ENCODE data around the gene IQCE.
"Not testable (repeated sequence)": the region's sequence is repeated elsewhere in the genome, so short reads cannot be mapped to it uniquely, and the experiment has no call there.

Gene IQCE

DNA sequence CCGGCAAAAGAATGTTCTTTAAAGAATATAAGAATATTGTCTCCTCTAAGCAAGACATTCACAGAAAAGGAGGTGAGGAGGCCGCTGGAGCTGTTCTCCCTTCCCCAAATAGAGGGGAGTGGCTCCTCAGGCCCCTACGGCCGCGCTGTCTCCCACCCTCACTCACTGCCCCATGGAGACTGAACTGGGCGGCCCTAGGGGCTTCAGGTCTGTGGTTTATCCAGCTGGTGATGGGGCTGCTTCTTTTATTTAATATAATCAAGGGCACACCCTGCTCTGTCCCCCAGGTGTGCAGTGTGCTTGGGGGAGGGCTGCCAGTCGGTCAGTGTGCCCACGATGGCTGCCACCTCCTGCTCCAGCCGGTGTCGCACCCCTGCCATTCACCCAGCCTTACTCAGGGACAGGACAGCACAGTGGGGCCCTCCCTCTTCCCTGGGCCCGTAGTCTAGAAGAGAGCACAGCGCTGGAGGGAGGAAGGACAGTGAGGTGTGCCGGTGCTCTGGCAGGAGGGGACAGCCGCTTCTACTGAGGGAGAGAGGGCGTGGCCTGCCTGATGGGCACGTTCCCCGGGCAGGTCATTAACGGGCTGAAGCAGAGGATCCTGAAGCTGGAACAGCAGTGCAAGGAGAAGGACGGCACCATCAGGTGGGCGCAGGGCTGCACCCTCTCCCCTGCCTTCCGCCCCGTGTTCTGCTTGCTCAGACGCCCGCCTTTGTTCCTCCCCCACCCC lies 23.4 kb downstream of the IQCE start:
- DNase-seq, result no peak

DNA sequence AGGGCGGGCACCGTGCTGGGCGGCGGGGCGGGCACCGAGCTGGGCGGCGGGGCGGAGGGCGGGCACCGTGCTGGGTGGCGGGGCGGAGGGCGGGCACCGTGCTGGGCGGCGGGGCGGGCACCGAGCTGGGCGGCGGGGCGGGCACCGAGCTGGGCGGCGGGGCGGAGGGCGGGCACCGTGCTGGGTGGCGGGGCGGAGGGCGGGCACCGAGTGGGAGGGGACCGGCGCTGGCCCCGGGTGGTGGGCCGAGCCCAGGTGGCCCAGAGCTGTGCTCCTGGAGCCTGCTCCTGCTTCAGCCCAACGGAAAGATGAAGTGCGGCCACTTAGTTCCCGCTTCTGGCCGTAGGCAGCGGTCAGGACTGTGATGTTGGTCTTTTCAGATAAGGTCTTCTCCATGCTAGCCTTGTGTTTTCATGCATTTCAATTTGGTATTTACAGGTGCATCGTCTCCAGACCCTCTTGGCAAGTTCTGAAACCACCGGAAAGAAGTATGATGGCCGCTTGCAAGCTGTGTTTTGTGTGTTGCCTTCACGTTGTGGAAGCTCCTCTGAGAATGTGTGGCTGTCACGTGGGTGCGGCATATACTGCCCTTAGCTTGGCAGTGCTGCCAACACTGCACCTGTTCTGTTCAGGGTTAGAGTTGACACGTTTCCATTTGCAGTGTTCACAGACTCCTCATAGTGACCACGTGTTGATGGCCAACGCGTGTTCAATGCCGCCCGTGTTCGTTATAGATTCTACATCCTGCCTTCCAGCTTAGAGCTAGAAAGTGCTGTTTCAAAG lies 25.2 kb downstream of the IQCE start:
- no peak for DNase-seq

DNA sequence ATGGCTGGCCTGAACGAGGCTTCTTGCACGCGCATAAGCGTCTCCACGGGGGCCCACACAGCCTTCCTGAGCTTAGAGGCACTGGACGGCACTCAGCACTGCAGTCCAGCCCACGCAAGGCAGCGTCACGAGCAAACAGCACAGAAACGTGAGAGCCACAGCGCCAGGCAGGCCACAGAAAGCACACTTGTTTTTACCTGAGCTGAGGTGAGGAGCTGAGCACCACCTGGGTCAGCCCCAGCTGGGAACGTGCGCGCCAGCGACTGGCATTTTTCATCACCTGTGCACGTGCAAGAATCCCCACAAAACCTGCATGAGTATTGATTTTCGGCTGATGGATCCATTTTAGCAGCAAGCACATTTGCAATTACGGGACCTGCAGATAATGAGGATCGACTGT lies 26.7 kb downstream of the IQCE start:
- no peak for DNase-seq

DNA sequence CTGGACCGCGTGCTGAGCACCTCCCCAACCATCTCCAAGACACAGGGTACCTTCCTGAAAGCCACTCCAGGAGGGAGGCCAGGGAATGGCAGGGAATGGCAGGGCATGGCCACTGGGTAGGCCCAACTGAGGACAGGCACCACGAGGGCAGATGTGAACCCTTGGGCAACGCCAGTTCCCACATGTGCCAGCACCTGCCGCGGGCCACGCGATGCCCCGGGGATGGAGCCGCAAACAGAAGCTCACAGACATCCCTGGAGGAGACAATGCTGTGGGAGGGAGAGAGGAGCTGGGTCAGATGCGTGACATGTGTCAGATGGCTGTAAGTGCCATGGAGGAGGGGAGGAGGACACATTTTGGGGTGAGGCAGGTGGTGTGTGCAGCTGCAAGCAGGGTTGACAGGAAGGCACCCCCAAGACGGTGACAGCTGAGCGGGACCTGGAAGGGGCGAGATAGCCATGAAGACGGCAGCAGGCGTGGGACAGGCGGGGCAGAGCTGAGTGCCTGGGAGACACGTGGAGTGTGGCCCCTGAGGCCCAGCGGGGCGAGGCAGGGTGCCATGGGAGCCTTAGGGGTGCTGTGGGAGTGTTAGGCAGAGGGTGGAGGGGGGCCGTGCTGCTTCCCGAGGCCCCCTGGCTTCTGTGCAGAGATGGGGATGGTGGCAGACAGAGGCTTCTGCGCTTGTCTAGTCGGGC lies 27.7 kb downstream of the IQCE start:
- DNase-seq, result no peak

DNA sequence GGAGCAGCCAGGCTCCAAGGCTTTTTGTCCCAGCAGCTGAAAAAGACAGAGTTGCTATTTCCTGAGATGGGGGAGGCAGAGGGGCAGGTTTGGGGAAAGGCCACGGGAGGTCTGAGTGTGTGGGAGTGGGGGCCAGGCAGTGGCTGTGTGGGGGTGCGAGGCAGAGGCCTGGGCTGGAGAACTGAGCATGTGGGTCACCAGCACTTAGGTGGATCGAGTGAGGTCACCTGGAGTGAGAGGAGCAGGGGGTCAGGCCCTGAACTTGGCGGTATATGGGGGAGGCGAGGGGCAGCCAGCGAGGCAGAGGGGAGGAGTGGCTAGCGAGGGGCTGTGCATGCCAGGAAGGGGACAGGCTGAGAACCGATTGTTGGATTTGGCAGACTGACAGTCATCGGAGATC lies 28.4 kb downstream of the IQCE start:
- DNase-seq, result no peak

DNA sequence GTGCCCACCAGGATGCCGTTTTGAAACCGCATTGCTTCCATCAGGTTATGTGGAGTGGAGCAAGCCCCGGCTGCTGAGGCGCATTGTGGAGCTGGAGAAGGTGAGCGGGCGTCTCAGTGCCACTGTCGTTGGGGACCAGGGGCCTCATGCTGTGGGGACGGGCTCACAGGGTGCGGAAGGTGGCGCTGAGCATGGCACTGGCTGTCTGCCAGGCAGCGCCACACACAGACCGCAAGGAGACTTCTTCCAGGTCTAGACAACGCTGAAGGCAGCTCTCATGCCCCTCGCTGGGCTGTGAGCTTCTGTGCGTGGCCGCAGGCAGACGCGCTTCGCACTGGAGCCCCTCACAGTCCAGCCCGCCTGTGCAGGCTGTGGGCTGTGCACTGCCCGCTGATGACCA lies 29.0 kb downstream of the IQCE start:
- no peak for DNase-seq

DNA sequence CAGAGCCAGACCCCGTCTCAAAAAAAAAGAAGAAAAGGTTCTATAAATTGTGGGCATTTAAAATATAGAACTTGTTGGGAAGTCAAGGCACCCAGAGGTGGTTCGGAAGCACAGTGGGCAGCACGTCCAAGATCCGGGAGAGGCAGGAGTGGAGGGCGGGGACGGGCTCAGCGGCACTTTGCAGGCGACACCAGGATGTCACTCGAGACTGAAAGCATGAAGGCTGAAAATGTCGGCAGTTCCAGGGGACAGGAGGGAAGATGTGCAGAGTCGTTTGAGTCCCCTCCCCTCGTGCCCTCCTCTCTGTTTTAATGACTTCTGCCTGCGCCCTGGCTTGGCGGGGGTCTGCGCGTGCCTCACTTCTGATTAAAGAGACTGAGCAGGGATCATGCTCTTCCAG lies 30.6 kb downstream of the IQCE start:
- DNase-seq, result no peak

DNA sequence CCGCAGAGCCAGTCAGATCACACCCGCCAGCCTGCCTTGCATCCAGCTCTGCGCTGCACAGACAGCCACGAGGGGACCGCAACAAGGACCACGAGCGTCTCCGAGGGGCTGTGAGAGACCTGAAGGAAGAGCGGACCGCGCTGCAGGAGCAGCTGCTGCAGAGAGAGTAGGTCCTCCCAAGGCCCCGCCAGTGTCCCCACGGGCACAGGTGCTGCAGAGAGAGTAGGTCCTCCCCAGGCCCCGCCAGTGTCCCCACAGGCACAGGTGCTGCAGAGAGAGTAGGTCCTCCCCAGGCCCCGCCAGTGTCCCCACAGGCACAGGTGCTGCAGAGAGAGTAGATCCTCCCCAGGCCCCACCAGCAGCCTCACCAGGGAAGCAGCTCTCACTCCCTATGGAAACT lies 31.2 kb downstream of the IQCE start:
- not testable (repeated sequence) for DNase-seq

DNA sequence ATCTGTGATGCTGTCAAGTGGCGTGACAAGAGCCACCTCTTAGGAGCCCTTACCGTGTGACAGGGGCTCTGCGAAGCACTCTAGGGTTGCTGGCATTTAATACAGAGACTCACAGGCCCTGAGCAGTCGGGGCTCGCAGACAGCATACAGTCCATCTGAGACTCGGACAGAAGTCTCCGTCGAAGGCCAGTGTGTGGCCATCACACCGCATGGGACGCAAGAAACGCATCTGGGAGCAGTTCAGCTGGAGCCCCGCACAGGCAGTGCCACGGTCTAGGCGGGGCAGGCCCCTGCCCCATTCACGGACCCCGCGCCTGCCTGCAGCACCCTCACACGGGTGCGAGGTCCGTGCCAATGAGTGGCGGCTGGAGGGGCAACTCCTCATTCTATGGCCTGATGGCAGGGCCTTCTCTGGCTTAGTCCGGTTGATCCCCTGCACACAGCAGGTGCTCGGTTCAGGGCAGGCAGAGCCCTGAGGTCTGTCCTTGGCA lies 33.6 kb downstream of the IQCE start:
- DNase-seq, result no peak

DNA sequence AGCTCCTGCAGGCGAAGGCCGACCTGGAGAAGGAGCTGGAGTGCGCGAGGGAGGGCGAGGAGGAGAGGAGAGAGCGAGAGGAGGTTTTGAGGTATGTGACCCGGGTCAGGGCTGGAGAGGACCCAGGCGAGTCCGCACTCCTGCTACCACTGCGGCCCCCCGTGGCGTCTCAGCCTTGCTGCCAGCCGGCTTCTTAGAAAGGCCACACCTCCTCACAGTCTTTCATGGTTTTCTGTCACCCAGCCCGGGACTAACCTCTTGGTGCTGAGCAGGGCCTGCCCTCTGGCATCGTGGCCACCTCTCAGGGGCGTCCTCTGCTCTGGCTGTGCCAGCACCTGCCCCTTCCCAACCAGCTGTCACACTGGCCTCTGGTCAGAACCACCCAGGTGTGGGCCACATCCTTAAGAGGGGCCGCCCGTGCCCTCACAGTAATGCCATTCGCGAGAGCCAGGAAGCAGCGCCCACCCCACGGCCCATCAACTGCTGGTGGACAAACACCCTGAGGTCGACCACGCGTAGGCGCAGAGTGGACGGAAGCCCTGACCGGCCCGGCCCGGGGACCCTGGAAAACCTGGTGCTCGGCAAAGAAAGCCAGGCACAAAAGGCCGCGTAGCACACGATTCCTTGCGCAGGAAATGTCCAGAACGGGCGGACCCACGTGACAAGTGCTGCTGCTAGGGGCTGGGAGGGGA lies 34.4 kb downstream of the IQCE start:
- no peak for DNase-seq

DNA sequence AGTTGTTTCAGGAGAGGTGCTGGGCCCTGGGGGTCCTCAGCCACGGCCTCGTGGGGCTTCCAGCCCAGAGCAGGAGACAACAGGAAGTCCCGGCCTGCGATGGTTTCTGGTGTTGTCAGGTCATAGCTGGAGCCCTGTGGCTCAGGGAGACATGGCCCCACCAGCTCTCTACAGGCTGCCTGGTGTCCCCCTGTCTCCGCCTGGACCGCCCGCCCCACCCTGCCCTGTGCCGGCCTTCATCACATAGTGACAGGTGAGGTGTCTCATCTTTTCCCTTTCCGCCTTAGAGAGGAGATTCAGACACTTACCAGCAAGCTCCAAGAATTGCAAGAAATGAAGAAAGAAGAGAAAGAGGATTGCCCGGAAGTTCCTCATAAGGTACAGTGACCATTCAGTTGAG lies 35.8 kb downstream of the IQCE start:
- DNase-seq, result no peak

DNA sequence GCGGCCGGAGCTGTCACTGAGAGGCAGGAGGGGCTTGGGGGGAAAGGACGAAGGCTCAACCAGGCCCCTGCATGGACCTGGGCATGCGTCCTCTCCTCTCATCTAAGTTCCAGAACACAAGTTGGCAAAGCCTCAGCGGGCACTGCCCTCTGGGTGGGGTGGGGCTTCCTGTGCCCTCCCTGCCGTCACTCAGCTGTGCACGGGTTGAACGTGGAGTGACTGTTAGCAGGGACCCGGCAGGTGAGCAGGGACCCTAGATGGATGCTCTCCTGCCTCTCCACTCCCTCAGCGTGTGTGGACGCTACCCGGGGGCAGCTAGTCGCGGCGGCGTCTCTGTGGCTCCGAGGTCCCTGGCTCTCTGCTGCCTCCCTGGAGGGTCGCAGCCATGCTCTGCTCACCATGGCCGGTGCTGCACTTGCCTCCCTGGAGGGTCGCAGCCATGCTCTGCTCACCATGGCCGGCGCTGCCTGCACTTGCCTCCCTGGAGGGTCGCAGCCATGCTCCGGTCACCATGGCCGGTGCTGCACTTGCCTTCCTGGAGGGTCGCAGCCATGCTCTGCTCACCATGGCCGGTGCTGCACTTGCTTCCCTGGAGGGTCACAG lies 36.6 kb downstream of the IQCE start:
- no peak for DNase-seq

DNA sequence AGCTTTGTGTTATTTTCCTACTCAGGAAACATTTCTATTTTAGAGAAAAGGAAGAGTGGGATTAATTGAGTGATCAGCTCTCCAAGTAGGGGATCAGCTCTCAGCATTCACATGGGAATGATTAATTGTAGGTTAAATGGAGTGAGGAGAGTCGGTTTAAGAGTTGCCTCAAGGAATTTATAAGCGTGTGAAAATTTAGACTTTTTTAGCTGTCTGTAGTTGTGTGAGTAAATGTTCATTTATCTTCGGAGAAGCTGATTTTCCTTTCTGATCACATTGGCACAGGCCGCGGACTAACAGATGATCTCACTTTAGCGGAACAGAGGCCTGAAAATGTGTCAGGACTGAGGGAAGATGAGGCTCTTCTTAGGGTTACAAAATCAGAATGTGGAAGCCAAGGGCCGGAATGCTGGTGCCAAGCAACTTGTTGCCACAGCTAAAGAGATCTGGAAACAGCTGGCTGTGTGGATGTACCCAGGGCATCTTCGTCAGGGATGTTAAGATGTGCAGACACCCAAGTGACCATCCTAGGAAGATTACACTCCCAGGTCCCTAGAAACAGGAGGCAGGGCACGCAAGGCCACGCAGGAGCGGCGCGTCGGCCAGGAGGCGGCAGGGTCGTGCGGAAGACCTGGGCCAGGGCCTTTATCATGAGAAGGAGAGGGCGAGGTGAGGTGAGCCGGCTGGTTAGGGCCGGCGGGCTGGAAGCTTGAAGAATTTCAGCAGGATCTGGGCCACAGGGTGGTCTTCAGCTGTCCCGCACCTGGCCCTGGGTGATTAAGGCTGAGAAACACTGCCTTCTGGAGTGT lies 37.9 kb downstream of the IQCE start:
- DNase-seq, result no peak

DNA sequence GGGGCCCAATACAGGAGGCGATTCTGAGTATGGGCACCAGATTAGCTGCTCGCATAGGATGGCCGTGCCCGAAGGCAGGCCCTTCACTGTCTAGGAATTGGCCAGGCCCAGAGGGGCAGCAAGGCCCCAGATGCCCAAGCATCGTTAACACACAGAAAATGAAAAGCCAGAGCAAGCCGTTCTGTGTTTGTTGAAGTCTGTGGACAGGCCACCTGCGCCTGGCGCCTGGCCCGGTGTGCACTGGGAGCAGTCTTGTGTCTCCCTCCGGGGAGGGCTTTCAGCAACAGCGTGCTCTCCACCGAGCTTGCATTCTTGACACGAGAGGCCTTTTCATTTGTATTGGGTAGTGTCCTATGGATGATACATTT lies 38.5 kb downstream of the IQCE start:
- no peak for DNase-seq

DNA sequence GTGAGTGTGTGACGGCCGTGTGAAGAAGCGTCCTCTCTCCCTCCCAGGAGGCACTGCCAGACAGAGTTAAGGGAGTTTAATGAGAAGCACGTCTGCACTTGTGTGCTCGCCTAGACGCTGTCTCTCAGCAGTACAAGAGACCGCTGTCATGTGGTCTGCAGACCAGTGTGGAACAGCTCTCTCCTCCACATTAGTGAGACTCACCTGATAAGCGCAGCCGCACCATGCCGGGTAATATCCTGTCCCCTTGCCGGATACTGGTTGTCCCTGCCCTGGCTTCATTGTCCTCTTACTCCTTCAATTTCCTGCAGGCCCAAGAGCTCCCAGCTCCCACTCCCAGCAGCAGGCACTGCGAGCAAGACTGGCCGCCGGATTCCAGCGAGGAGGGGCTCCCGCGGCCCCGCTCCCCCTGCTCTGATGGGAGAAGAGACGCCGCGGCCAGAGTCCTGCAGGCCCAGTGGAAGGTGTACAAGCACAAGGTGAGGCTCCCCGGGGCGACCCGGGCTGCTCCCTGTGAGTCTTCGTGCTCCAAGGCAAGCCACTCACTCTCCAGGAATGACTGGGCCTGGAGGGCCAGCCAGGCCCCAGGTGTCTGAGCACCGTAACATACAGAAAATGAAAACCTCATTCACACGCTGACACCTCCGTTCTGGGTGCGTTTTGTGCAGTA lies 39.5 kb downstream of the IQCE start:
- DNase-seq, result no peak

DNA sequence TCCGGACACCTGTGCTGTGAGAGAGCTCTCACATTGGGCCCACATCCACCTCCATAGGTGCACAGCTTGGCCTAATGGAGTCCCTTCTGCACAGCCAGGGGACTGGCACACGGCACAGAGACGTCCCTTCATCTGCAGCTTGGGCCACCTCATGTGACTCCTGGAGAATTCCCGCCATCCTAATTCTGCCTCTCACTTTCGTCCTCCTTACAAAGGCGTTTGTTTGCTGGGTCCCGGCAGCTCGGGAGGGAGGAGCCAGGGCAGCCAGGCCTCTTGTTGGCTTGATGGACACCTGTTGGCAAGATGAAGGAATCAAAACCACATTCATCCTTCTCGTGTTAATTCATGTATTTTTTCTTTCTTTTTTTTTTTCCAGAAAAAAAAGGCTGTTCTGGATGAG lies 42.3 kb downstream of the IQCE start:
- no peak for DNase-seq

DNA sequence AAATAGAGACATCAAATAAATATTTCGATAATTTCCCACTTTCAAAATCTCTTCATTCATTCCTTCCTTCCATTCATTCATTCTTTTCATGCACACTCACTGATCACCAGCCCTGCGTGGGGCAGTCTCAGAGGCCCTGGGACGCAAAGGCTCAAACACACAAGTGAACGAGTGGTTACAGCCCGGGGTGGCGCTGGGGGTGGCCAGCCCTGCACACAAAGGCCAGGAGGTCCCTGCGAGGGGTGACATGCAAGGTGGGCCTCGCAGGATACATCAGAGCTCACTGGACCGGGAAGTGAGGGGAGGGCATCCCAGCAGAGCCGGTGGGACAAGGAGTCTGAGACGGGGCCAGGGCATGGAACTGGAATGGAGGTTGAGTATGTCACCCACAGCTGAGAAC lies 43.1 kb downstream of the IQCE start:
- DNase-seq, result no peak

DNA sequence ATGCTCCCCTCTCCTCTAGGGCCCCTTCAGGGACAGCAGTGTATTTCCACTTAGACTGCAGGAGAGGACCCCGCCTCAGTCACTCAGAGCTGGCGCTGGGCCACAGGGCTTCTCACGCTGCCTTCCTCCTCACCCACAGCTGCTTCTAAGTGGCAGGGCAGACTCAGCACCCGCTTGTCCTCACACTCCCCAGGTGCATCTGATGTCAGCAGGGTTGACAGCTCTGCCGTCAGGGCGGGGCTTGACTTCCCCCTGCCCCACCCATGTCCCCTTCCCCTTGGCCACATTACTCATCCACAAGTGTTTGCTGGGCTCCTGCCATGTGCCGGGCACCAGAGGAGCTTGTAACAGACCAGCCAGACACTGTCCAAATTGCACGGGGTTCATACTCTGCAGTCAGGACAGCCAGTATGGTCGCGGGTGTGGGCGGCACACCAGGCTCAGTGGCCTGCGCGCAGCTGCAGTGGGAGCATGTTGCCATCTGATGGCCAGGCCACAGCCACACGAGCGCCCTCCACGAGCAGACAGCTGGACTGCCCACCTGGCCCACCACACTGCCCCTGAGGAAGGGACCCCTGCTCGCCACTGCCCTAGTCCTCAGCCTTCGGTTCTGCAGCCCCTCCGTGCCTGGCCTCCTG lies 43.7 kb downstream of the IQCE start:
- no peak for DNase-seq

DNA sequence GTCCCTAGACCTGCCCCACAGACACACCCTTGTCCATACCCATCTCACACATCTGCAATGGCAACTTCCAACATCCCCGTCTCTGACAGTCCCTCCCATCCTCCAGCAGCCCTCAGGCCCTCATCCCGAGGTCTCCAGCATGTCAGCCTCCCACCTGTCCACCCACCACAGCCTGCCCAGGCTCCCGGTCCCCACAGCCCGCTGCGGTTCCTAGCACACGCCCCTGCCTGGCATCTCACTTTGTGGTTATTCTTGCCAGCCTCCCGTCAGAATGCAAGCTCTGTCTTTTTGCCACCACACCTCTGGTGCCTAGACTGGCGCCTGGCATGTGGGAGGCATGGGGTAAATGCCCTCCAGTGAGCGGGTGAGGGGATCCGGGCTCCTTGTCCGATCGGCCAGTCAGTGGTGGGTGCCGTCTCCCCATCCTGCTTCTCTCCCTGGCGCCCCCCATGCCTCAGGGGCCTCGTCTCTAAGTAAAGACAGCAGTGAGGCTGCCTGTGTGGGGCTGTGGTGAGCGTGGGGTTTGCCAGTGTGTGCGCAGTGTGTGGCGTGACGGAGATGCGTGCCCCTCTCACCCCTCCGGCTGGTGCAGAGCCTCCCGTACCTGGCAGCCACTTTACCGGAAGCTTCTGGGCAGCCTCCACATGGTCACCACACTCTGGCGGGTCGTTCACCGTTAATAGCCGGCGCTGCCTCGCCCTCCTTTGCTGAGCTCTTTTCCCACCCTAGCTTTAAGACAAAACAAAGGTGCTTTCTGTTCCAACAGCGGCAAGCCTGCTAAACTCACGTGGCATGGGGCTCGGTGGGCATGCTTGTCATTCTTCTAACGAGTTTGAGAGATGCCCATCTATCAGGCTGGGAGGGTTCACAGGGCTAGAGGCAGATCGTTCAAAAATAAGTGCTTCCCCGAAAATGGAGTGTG lies 44.5 kb downstream of the IQCE start:
- DNase-seq, result no peak
